HFFc6 (cell line): ENCODE results near the gene PSKH1. TPM values are rescaled to one million over a fixed set of nuclear protein-coding genes. Genes with fewer than 3 reads are reported as not detected.

Experiments
- DNase-seq: peaks from one replicate; pipeline ENCODE4 v3.0.0-alpha.2; 2018
- H3K27ac Mint-ChIP-seq: 2 replicates; pipeline ENCODE4 v1.8.0; 2020; ENCODE audit warnings: mild to moderate bottlenecking, mixed read lengths
- H3K27me3 Mint-ChIP-seq: 2 replicates; pipeline ENCODE4 v1.8.0; 2021; ENCODE audit warnings: mild to moderate bottlenecking, moderate library complexity, mixed read lengths; ENCODE audit not compliant: insufficient read depth
- H3K36me3 Mint-ChIP-seq: 2 replicates; pipeline ENCODE4 v1.8.0; 2021; ENCODE audit warnings: low read depth, mixed read lengths
- H3K4me1 Mint-ChIP-seq: 2 replicates; pipeline ENCODE4 v1.8.0; 2020; ENCODE audit warnings: low read depth, mixed read lengths
- H3K4me3 Mint-ChIP-seq: 2 replicates; pipeline ENCODE4 v1.8.0; 2020; ENCODE audit warnings: mild to moderate bottlenecking, moderate library complexity, mixed read lengths
- H3K9me3 Mint-ChIP-seq: 2 replicates; pipeline ENCODE4 v1.8.0; 2020; ENCODE audit warnings: mild to moderate bottlenecking, mixed read lengths
- CTCF ChIP-seq: fragments of 200-600 bp; sonication (generic); IDR thresholded peaks from 2 replicates; pipeline ENCODE4 v1.5.0; 2021; ENCODE audit warnings: antibody characterized with exemption, mild to moderate bottlenecking
- total RNA-seq, 6 experiments: library from RNA; stranded (reverse); fragmentation: NEBNext Ultra II Directional; extraction: Animal tissue kit (Norgen Biotek cat#: 25700); gene quantifications; 2 replicates in 1 of 6; 3 replicates in 5 of 6; pipeline ENCODE4 v1.2.3, GENCODE V29; 2021

Gene PSKH1
- total RNA-seq, 6 experiments from 2014 or later: 25.2 to 34.1 (median 29.3) TPM

DNA sequence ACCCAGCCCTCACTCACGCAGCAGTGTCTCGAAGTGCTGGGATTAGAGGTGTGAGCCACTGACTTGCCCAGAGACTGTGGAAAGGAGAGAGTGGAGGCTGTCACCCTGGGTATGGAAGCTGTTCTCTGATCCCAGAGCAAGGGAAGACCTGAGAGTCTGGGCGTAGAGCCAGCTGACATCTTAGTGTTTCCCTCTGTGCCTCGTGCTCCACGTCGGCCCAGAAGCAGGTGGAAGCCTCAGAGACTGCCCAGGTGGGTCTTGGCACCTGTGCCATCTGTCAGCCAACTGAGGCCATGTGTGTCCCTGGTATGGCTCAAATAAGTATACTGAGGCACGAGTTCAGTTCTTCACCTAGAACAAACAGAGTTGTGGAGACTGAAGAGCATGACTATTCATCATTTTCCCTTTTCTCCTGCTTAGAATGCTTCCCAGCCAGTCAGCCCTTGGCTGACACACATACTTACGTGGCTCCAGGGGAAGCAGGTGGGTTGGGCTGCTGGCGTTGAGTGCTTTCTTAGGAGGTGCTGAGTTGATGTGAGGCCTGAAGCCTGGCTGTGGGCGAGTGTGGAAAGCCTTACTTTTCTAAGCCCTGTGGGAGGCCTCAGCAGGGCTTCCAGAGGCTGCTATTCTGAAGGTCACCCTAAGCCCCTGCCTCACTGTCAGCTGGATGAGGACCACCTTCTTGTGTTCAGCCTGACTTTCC, 30.5 kb downstream of the PSKH1 start:
- DNase-seq: no peak

DNA sequence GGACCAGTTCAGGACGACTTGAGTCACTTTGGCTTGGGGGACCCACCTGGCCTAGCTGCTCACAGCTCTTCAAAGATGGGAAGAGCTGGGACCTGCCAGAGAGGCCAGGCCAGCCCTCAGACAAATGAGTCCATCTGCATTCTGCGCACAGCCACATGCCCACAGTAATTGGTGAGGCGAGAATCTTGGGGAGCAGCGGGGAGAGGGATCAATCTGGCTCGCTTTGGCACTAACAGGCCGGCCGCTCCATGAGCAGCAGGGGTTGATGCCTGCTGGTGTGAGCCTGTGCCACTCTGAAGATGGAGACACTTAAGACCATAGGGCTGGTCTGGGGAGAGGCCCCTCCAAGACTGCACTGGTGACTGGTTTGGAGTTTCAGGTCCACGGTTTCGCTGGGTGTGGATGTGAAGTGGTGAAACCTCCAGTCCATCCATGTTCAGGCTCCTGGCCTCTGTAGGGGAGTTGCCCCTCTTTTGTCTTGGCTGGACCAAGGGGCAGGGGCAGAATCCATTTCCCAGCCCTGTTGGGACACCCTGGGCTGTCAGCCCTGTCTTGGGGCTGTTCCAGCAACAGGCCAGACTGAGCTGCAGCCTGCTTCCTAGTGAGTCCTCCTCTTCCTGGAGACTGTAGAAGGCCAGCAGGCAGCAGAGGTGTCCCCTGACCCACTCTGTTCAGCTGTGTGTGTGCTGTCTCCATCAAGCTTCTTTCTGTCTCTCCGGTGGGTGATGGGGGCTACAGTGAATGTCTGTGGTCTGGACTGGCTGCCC, 31.3 kb downstream of the PSKH1 start:
- no peak overlapping the region for H3K27ac Mint-ChIP-seq
- H3K27me3 Mint-ChIP-seq: peaks cover 2% of the 10 kb centered on the region; the same call in 1 of the 2 replicates
- H3K9me3 Mint-ChIP-seq: no peaks in the 10 kb centered on the region

More for the DNA sequence above, 30.5 kb downstream of the PSKH1 start:
- H3K4me3 Mint-ChIP-seq: no peak overlapping the region
- peaks cover 3% of the 10 kb centered on the region; the same call in 1 of the 2 replicates for H3K27me3 Mint-ChIP-seq
- peaks cover 21% of the 10 kb centered on the region for H3K4me1 Mint-ChIP-seq
- no peaks in the 10 kb centered on the region for H3K9me3 Mint-ChIP-seq
- H3K27ac Mint-ChIP-seq: no peak overlapping the region
- TF ChIP-seq CTCF: no peak
- no peaks in the 10 kb centered on the region for H3K36me3 Mint-ChIP-seq

DNA sequence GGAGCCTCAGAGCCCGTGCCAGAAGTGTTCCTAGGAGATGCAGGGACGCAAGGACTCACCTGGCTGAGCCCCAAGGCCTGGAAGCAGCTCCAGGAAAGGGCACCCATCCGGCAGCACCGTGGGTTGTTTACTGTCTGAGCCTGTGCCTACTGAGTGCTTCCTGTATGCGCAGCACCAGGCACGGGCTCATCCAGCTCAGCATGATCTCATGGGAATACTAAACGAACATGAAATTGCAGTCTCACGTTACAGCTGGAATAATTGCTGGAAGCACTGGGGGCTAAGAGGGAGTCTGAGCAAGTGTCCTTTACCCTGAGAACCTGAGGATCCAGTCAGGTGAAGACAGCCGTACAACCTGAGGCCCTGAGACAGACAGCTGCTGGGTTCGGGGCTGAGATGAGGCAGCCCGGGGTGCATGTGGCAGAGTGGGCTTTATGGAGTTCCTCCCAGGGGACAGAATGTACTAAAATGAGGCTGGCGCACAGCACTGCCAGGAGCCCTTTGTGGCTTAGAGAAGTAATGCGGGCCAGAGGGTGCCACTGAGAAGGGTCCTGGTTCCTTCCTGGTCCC, 33.2 kb downstream of the PSKH1 start:
- H3K27me3 Mint-ChIP-seq: peaks cover 2% of the 10 kb centered on the region
- peak; percentile 39 for TF ChIP-seq CTCF
- no peaks in the 10 kb centered on the region for H3K9me3 Mint-ChIP-seq
- no peaks in the 10 kb centered on the region for H3K36me3 Mint-ChIP-seq
- DNase-seq: no peak
- H3K4me3 Mint-ChIP-seq: no peak overlapping the region
- 0 out of 2 replicates have a peak overlapping the region, but pooled peaks have one; percentile 21 for H3K27ac Mint-ChIP-seq
- peaks cover 7% of the 10 kb centered on the region; the same call in 1 of the 2 replicates for H3K4me1 Mint-ChIP-seq

More for the DNA sequence above, 31.3 kb downstream of the PSKH1 start:
- no peak for TF ChIP-seq CTCF
- Mint-ChIP-seq H3K36me3 (no peaks in the 10 kb centered on the region), H3K4me1 (peaks cover 14% of the 10 kb centered on the region), H3K4me3 (no peak overlapping the region)
- DNase-seq: no peak

DNA sequence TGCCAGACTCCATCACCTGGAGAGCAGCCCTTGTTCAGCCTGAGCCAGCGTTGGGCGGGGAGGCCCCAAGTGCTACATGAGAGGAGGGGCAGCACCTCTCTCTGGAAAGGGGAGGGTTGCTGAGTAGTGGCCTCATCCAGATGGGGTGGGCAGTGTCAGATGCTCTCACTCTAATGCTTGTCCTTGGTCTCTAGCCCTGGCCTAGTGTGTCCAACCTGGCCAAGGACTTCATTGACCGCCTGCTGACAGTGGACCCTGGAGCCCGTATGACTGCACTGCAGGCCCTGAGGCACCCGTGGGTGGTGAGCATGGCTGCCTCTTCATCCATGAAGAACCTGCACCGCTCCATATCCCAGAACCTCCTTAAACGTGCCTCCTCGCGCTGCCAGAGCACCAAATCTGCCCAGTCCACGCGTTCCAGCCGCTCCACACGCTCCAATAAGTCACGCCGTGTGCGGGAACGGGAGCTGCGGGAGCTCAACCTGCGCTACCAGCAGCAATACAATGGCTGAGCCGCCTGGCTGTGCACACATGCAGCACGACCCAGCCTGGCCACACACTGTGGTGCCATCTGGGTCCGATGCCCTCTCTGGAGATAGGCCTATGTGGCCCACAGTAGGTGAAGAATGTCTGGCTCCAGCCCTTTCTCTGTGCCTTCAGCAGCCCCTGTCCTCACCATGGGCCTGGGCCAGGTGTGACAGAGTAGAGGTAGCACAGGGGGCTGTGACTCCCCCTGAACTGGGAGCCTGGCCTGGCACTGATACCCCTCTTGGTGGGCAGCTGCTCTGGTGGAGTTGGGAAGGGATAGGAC, 34.3 kb downstream of the PSKH1 start:
- no peaks in the 10 kb centered on the region; the same call in 1 of the 2 replicates for H3K27me3 Mint-ChIP-seq
- H3K9me3 Mint-ChIP-seq: no peaks in the 10 kb centered on the region
- H3K4me1 Mint-ChIP-seq: peaks cover under 1% of the 10 kb centered on the region; the same call in 1 of the 2 replicates
- no peak overlapping the region for H3K4me3 Mint-ChIP-seq
- DNase-seq: no peak
- no peak overlapping the region for H3K27ac Mint-ChIP-seq
- no peak for TF ChIP-seq CTCF
- H3K36me3 Mint-ChIP-seq: no peaks in the 10 kb centered on the region

GRCh38 chr16:67928147-67928546, 35.1 kb downstream of the PSKH1 start:
- no peaks in the 10 kb centered on the region for H3K9me3 Mint-ChIP-seq
- H3K4me1 Mint-ChIP-seq: no peaks in the 10 kb centered on the region; the same call in 1 of the 2 replicates
- H3K36me3 Mint-ChIP-seq: no peaks in the 10 kb centered on the region
- TF ChIP-seq CTCF: no peak
- no peak overlapping the region for H3K4me3 Mint-ChIP-seq
- no peak overlapping the region for H3K27ac Mint-ChIP-seq
- DNase-seq: no peak
- no peaks in the 10 kb centered on the region; the same call in 1 of the 2 replicates for H3K27me3 Mint-ChIP-seq
